SK-N-MC (cell line): ENCODE results near the gene PTPRN2.

Experiments used
- EZH2 ChIP-seq: fragments of 200-600 bp; sonication (generic); IDR thresholded peaks from one replicate; pipeline ENCODE4 v1.6.1; 2017; ENCODE audit warnings: antibody characterized with exemption
- POLR2AphosphoS5 ChIP-seq: IDR thresholded peaks from 2 replicates; pipeline ENCODE4 v1.6.1; 2012; ENCODE audit warnings: mild to moderate bottlenecking, low read depth, low read length, borderline replicate concordance

- TF ChIP-seq POLR2AphosphoS5 = no peak
- TF ChIP-seq EZH2 = no peak
Observed at GRCh38 chr7:158524749-158525635, 62.6 kb downstream of the PTPRN2 start.
